B cell (primary cell): ENCODE data around the gene SH3D19. TPM values are rescaled to one million over a fixed set of nuclear protein-coding genes. Genes with fewer than 3 reads are reported as not detected.

Experiments
- ATAC-seq: fragments of 200-7000 bp; cut with Tn5 transposase; one replicate; pipeline ENCODE4 v1.10.0; 2021; ENCODE audit warnings: low read depth, mild to moderate bottlenecking, moderate number of reproducible peaks, moderate library complexity
- CTCF ChIA-PET: fragments of 350-600 bp; sonication (Branson Sonifier 250); formaldehyde crosslinking; loops from one replicate; lab custom pipeline; 2021; ENCODE audit warnings: antibody characterized with exemption, inconsistent platforms; lab: Charles Lee
- POLR2A ChIA-PET: fragments of 350-600 bp; sonication (Branson Sonifier 250); formaldehyde crosslinking; loops from one replicate; lab custom pipeline; 2021; ENCODE audit warnings: antibody characterized with exemption; lab: Charles Lee
- DNase-seq: peaks from one replicate; pipeline ENCODE4 v3.0.0; 2013
- H2AFZ ChIP-seq: 2 replicates; pipeline ENCODE4 v1.6.1; 2012; ENCODE audit warnings: mild to moderate bottlenecking, low read depth, low read length; ENCODE audit not compliant: insufficient read depth, poor library complexity, severe bottlenecking
- H3K27ac ChIP-seq, 2 donors: 1 replicate in 1 of 2; 2 replicates in 1 of 2; pipeline ENCODE4 v1.5.1; 2012 to 2013; ENCODE audit warnings: low read length in 2 of 2, mild to moderate bottlenecking in 2 of 2, moderate library complexity in 1 of 2
- H3K27me3 ChIP-seq, 4 experiments: fragments of 200-600 bp in 1 of 4; sonication (generic) in 1 of 4; replicated peaks in 1 of 4; 1 replicate in 2 of 4; 2 replicates in 2 of 4; pipeline versions ENCODE4 v1.6.1 to v1.7.0; 2013 to 2016; ENCODE audit warnings: low read length in 3 of 4, mild to moderate bottlenecking in 2 of 4, mixed read lengths in 1 of 4, moderate library complexity in 1 of 4; ENCODE audit not compliant: insufficient read depth in 4 of 4, control insufficient read depth in 3 of 4; ENCODE audit errors: control extremely low read depth in 1 of 4
- H3K36me3 ChIP-seq, 2 experiments: replicated peaks in 1 of 2; 1 replicate in 1 of 2; 2 replicates in 1 of 2; pipeline versions ENCODE4 v1.6.1 to v1.7.1; 2013; ENCODE audit warnings: low read length in 1 of 2; ENCODE audit not compliant: insufficient read depth in 2 of 2, control insufficient read depth in 1 of 2; ENCODE audit errors: control extremely low read depth in 1 of 2, extremely low read depth in 1 of 2
- H3K4me1 ChIP-seq, 2 donors: fragments of 200-600 bp in 1 of 2; sonication (generic) in 1 of 2; 1 replicate in 1 of 2; 2 replicates in 1 of 2; pipeline versions ENCODE4 v1.5.1 to v1.6.1; 2013 to 2017; ENCODE audit warnings: low read length in 2 of 2; ENCODE audit not compliant: control insufficient read depth in 2 of 2, insufficient read depth in 2 of 2
- H3K4me2 ChIP-seq: replicated peaks from 2 replicates; pipeline ENCODE3; 2012; ENCODE audit warnings: mild to moderate bottlenecking, low read depth, low read length; ENCODE audit not compliant: poor library complexity, severe bottlenecking
- H3K4me3 ChIP-seq, 5 experiments: fragments of 200-600 bp in 1 of 5; sonication (generic) in 1 of 5; 1 replicate in 3 of 5; 2 replicates in 2 of 5; pipeline versions ENCODE4 v1.5.1 to v1.7.0; 2011 to 2016; ENCODE audit warnings: low read length in 4 of 5, mild to moderate bottlenecking in 4 of 5, low read depth in 2 of 5, control low read depth in 1 of 5, moderate library complexity in 1 of 5; ENCODE audit not compliant: insufficient read depth in 1 of 5; ENCODE audit errors: control extremely low read depth in 1 of 5, extremely low read depth in 1 of 5
- H3K79me2 ChIP-seq: fragments of 200-600 bp; sonication (generic); one replicate; pipeline ENCODE4 v1.6.0; 2016; ENCODE audit warnings: low read length; ENCODE audit not compliant: control insufficient read depth, insufficient read depth
- H3K9ac ChIP-seq: fragments of 200-600 bp; sonication (generic); 2 replicates; pipeline ENCODE4 v1.6.1; 2017; ENCODE audit warnings: mild to moderate bottlenecking, low read length, moderate library complexity
- H3K9me3 ChIP-seq, 3 donors: one replicate each; pipeline versions ENCODE4 v1.6.1 to v1.7.1; 2013; ENCODE audit warnings: low read length in 2 of 3; ENCODE audit not compliant: control insufficient read depth in 2 of 3, insufficient read depth in 1 of 3; ENCODE audit errors: control extremely low read depth in 1 of 3
- H4K20me1 ChIP-seq: 2 replicates; pipeline ENCODE4 v1.6.0; 2012; ENCODE audit warnings: mild to moderate bottlenecking, low read length; ENCODE audit not compliant: insufficient read depth, control insufficient read depth, poor library complexity, severe bottlenecking
- H3K27ac Mint-ChIP-seq: one replicate; pipeline ENCODE4 v1.8.0; 2021; ENCODE audit warnings: mixed read lengths
- H3K27me3 Mint-ChIP-seq: one replicate; pipeline ENCODE4 v1.8.0; 2021; ENCODE audit warnings: mixed read lengths
- H3K4me1 Mint-ChIP-seq: one replicate; pipeline ENCODE4 v1.8.0; 2021; ENCODE audit warnings: mixed read lengths
- H3K4me3 Mint-ChIP-seq: one replicate; pipeline ENCODE4 v1.8.0; 2021; ENCODE audit warnings: mixed read lengths
- H3K9me3 Mint-ChIP-seq: one replicate; pipeline ENCODE4 v1.8.0; 2022; ENCODE audit warnings: mixed read lengths; ENCODE audit not compliant: insufficient read depth
- EZH2 ChIP-seq: IDR thresholded peaks from 2 replicates; pipeline ENCODE4 v1.6.1; 2012; ENCODE audit warnings: borderline replicate concordance, low read depth, mild to moderate bottlenecking, moderate library complexity, low read length; ENCODE audit not compliant: insufficient read depth, poor library complexity, severe bottlenecking
- WGBS: methylation state at CpG from one replicate; pipeline ENCODE4 v1.1.5; 2013; ENCODE audit warnings: missing lambda C conversion rate; ENCODE audit not compliant: insufficient coverage; 5-methylcytosine and 5-hydroxymethylcytosine counted together
- intact Hi-C: fragments of 100-400 bp; cut with micrococcal nuclease; formaldehyde crosslinking; loops from one replicate; pipeline ENCODE4 v1.10.0; 2022
- polyA plus RNA-seq: library from polyadenylated mRNA; depleted of rRNA; stranded (reverse); fragments of >200 nt; gene quantifications from 2 replicates; pipeline ENCODE4 v1.2.3, GENCODE V29; 2012
- total RNA-seq, 2 donors: library from RNA; stranded (reverse); fragments of 120-200 nt in 1 of 2; gene quantifications; 1 replicate in 1 of 2; 2 replicates in 1 of 2; pipeline versions ENCODE4 v1.2.3 to v1.2.4, GENCODE V29; 2013 to 2022
- TF ChIP-seq, protein P1 (sequence below): fragments of 200-600 bp; IDR thresholded peaks from one replicate; pipeline ENCODE4 v1.8.0; 2022; ENCODE audit warnings: antibody characterized with exemption, mild to moderate bottlenecking

SH3D19 gene
- total and polyA plus RNA-seq, 2 donors (not counting 1 experiment from before 2014, with no cell fraction given): 0.01 TPM; not detected in 1

DNA sequence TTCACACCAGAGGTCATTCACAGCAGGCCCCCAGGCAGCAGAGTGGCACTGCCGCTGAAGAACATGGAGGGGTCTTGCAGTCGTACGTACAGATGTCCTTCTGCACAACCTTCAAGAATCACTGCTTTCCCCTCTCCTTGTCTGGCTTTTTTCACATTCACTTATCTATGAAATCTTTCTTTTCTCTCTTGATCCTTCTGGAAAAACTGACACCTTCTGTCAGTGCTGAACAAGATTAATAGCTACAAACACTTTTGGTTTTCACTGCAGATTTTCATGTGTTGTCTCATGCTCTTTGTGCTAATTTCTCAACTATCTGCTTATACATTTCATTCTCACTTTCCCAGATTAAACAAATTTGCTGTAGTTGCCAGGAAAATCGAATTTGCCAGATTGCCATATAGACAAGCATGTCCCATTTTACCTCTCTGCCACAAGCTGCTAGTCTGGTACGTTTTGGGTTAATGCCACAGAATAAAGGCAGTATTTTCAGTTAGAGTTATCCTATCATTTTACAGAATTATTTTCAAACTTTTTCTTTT is 142.9 kb downstream of the SH3D19 start:
- no peaks in the 10 kb centered on the region for H3K27me3 ChIP-seq
- Mint-ChIP-seq H3K27me3 (peaks cover 4% of the 10 kb centered on the region), H3K4me1 (no peaks in the 10 kb centered on the region), H3K9me3 (no peaks in the 10 kb centered on the region), H3K4me3 (no peak overlapping the region), H3K27ac (no peak overlapping the region)
- no peak overlapping the region for H3K4me2 ChIP-seq
- H4K20me1 ChIP-seq: no peaks in the 10 kb centered on the region
- ATAC-seq (no peak), DNase-seq (no peak)
- intact Hi-C loops: no loop called here
- no peak for TF ChIP-seq EZH2
- TF ChIP-seq, protein P1, sequence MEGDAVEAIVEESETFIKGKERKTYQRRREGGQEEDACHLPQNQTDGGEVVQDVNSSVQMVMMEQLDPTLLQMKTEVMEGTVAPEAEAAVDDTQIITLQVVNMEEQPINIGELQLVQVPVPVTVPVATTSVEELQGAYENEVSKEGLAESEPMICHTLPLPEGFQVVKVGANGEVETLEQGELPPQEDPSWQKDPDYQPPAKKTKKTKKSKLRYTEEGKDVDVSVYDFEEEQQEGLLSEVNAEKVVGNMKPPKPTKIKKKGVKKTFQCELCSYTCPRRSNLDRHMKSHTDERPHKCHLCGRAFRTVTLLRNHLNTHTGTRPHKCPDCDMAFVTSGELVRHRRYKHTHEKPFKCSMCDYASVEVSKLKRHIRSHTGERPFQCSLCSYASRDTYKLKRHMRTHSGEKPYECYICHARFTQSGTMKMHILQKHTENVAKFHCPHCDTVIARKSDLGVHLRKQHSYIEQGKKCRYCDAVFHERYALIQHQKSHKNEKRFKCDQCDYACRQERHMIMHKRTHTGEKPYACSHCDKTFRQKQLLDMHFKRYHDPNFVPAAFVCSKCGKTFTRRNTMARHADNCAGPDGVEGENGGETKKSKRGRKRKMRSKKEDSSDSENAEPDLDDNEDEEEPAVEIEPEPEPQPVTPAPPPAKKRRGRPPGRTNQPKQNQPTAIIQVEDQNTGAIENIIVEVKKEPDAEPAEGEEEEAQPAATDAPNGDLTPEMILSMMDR: no peak
- H3K4me3 ChIP-seq: no peak overlapping the region
- no peaks in the 10 kb centered on the region for H3K79me2 ChIP-seq
- ChIA-PET POLR2A (no interaction called here), CTCF (no interaction called here)
- WGBS: 88% methylated on average over 4 of the region's 5 CpGs
- H3K9ac ChIP-seq: no peak overlapping the region
- H3K9me3 ChIP-seq: no peaks in the 10 kb centered on the region
- no peaks in the 10 kb centered on the region for H3K4me1 ChIP-seq
- H3K36me3 ChIP-seq: no peaks in the 10 kb centered on the region
- H3K27ac ChIP-seq: no peak overlapping the region
- no peak overlapping the region for H2AFZ ChIP-seq

DNA sequence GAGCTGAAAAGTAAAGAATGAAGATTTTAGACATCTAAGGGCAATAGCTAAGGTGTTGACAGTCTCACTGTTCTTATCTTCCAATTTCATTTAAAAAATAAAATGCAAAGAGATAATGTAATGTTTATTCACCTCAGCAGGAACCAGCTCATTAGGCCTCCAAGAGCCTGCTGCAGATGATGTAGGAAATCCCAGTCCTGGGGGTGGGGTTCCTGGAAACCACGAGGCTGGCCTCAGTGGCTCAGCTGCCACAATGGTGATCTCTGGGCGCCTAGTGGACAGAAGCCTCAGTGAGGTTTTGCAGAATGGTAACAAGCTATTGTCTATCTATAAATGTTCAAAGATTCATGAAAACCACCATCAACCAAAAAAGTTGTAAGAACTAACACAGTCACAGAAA is 148.7 kb downstream of the SH3D19 start:
- no peaks in the 10 kb centered on the region for H3K4me1 Mint-ChIP-seq
- no CpG with 5 or more reads among the region's 2 CpGs for WGBS
- H3K4me3 Mint-ChIP-seq: no peak overlapping the region
- intact Hi-C loops: no loop called here
- no peak overlapping the region for H3K27ac ChIP-seq
- H3K4me3 ChIP-seq: no peak overlapping the region
- H3K36me3 ChIP-seq: no peaks in the 10 kb centered on the region
- CTCF ChIA-PET: no interaction called here
- H3K4me2 ChIP-seq: no peak overlapping the region
- H2AFZ ChIP-seq: no peak overlapping the region
- no peak for DNase-seq
- H3K9me3 ChIP-seq: no peaks in the 10 kb centered on the region
- H3K27me3 Mint-ChIP-seq: no peaks in the 10 kb centered on the region
- no peak for ATAC-seq
- no peak overlapping the region for H3K27ac Mint-ChIP-seq
- no peaks in the 10 kb centered on the region for H3K27me3 ChIP-seq
- no peaks in the 10 kb centered on the region for H4K20me1 ChIP-seq
- H3K4me1 ChIP-seq: no peaks in the 10 kb centered on the region
- POLR2A ChIA-PET: no interaction called here
- TF ChIP-seq EZH2: no peak
- TF ChIP-seq, protein P1: no peak
- H3K9me3 Mint-ChIP-seq: no peaks in the 10 kb centered on the region
- H3K9ac ChIP-seq: no peak overlapping the region
- H3K79me2 ChIP-seq: no peaks in the 10 kb centered on the region
